Loucy (cell line): Measurements from ENCODE around the gene CLNK.

Experiments
- CTCF ChIP-seq: fragments of 200-600 bp; sonication (generic); conservative IDR thresholded peaks from 2 replicates; pipeline ENCODE4 v1.5.1; 2014; ENCODE audit warnings: mild to moderate bottlenecking, antibody characterized with exemption, low read length
- EZH2phosphoT487 ChIP-seq: fragments of 200-600 bp; IDR thresholded peaks from 2 replicates; pipeline ENCODE4 v1.6.1; 2018; ENCODE audit warnings: antibody characterized with exemption, mild to moderate bottlenecking, moderate library complexity, borderline replicate concordance

DNA sequence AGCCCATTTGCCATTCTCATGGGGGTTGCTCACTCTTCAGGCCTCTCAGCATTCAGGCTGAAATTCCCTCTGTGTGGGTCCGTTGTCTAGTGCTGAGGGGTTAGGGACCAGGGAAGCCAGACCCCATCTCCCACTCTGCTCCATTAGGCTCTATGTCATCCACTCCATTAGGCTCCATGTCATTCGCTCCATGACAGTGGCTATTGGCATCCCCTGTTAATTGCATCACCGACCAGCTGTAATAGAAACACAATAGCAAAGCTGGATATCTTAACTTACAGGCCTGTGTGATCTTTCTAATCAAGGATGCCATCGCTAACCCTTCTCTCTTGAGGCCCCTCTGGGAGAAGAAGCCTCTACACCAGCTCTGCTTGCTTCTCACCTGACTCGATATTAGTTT, 201.7 kb downstream of the CLNK start:
- TF ChIP-seq CTCF (no peak), EZH2phosphoT487 (no peak)
